Esophagus squamous epithelium (tissue), 4 donors: ENCODE results near the gene ZNG1A.

Experiments used
- POLR2A ChIP-seq, 4 donors: fragments of 450-650 bp; IDR thresholded peaks; one replicate each; pipeline ENCODE4 v1.6.1; 2017; ENCODE audit warnings: antibody characterized with exemption in 4 of 4, mild to moderate bottlenecking in 4 of 4, moderate library complexity in 3 of 4
- TF ChIP-seq, protein P1 (sequence below), 6 experiments: fragments of 450-650 bp in 4 of 6; fragments of 200-600 bp in 2 of 6; sonication (generic) in 2 of 6; IDR thresholded peaks; one replicate each; pipeline ENCODE4 v1.5.1; 2016 to 2019; ENCODE audit warnings: antibody characterized with exemption in 6 of 6, mild to moderate bottlenecking in 4 of 6, moderate library complexity in 4 of 6

DNA sequence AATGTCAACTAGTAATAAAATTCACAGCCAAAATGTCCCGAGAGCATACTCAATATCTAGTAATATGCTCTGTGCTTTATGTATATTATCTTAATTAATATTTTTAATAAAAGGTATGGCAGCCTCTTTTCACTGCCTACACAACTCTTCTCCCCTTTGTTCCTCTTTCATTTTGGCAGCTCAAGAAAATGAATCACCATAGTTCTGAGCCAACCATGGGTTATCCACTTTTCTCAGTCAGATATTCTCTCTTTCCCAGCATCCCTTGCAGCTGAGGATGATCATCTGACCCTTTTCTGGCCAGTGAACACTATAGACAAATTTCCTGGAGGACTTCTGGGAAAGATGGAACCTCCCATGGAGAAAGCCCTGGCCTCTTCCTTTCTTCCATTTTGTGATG lies 27.6 kb upstream of the ZNG1A start:
- TF ChIP-seq, protein P1, sequence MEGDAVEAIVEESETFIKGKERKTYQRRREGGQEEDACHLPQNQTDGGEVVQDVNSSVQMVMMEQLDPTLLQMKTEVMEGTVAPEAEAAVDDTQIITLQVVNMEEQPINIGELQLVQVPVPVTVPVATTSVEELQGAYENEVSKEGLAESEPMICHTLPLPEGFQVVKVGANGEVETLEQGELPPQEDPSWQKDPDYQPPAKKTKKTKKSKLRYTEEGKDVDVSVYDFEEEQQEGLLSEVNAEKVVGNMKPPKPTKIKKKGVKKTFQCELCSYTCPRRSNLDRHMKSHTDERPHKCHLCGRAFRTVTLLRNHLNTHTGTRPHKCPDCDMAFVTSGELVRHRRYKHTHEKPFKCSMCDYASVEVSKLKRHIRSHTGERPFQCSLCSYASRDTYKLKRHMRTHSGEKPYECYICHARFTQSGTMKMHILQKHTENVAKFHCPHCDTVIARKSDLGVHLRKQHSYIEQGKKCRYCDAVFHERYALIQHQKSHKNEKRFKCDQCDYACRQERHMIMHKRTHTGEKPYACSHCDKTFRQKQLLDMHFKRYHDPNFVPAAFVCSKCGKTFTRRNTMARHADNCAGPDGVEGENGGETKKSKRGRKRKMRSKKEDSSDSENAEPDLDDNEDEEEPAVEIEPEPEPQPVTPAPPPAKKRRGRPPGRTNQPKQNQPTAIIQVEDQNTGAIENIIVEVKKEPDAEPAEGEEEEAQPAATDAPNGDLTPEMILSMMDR (IDR thresholded peaks at IDR 0.05) = no peak
- no peak for TF ChIP-seq POLR2A (IDR thresholded peaks at IDR 0.05)
